GM18519 (cell line): Measurements from ENCODE around the gene P2RY14.

Experiments used
- ATAC-seq: cut with Tn5 transposase; IDR thresholded peaks from one replicate; pipeline ENCODE4 v1.9.1; 2021; ENCODE audit warnings: mild to moderate bottlenecking, moderate library complexity; ENCODE audit not compliant: unreplicated experiment, low FRiP score

The P2RY14 gene

GRCh38 chr3:151303751-151304150 is 25.4 kb upstream of the P2RY14 start:
- ATAC-seq = no peak

- no peak for ATAC-seq
Observed at GRCh38 chr3:151301787-151302186, 23.4 kb upstream of the P2RY14 start.

DNA sequence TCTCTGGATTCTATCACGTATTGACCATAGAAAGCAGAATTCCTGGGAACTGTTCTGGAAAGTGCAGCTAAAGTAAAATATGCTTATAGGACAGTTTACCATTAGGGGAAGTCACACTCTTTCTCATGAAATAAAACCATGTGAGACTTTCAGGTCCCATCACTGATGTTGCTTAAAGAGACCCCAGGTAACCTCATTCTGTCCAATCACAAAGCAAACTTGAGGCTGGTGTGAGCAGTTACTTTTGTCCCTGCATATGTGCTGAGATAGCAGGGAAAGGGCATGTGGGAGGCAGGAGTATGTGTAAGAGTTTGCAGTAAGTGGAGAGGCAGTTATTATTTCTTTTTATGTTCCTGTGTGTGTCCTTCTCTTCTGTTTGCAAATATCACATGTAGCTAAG is 22.2 kb upstream of the P2RY14 start:
- ATAC-seq = no peak

GRCh38 chr3:151299006-151299405 is 20.7 kb upstream of the P2RY14 start:
- no peak for ATAC-seq

DNA sequence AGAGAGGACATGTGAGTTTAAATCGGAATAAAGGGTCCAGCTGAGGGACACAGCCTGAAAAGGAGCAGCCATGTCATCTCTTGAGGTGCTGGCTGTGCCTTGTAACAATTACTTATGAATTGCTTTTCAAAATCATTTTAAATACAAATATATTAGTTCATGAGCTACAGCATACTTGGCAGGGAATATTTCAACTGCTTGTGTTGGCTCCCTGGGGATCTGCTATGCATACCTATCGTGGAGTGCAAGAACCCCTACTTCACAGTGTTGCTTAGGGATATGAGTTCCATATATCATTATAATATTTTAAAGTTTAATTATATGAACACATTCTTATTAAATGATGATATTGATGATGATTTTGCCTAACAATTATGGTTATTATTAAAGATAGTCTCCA is 19.1 kb upstream of the P2RY14 start:
- ATAC-seq = no peak

GRCh38 chr3:151296226-151296625 is 17.9 kb upstream of the P2RY14 start:
- ATAC-seq = no peak

GRCh38 chr3:151293127-151293526 is 14.8 kb upstream of the P2RY14 start:
- ATAC-seq = no peak

DNA sequence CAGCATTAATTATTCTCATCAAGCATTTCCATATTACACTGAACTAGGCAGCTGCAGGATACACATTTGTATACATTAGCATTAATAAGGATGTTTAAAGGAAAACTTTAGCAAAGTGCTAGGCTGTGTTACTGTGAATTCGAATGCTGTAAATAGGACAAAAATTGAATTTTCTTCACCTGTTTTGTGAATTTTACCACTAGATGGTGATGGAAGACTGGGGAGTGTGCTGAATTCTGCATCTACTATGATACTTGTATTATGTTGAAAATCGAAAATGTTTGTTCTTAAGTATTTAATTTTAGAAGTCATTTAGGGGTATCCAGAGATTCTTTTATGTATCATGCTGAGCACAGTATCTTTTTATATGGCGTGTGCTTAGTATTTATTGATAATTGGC is 12.3 kb upstream of the P2RY14 start:
- ATAC-seq = no peak

- no peak for ATAC-seq
Observed at GRCh38 chr3:151289445-151289844, 11.1 kb upstream of the P2RY14 start.

GRCh38 chr3:151285940-151286339 is 7.6 kb upstream of the P2RY14 start:
- ATAC-seq = no peak

DNA sequence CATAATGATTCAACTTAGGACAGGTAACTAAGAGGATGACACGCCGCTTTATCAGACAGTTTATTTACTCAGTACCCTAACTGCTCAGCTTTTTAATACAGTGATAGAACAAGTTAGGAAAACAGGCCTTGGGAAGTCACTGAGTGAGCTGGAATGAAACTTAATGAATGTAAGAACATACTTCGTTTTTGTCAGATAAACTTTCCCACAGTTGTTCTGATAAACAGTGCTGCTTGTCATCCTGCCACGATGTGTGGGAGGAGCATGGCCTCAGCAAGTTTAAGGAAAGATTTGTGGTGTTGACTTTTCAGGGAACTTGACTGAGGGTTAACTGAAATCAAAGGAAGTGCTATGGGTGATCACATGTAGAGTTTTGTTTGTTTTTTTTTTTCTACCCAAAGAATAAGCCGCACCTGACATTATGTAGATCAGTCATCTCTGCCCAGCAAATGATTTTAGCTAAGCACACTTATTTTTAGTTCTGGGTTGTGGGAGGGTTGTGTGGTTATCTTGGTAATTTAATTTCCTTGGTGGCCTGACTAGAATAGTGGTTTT is 5.6 kb upstream of the P2RY14 start:
- ATAC-seq = no peak

DNA sequence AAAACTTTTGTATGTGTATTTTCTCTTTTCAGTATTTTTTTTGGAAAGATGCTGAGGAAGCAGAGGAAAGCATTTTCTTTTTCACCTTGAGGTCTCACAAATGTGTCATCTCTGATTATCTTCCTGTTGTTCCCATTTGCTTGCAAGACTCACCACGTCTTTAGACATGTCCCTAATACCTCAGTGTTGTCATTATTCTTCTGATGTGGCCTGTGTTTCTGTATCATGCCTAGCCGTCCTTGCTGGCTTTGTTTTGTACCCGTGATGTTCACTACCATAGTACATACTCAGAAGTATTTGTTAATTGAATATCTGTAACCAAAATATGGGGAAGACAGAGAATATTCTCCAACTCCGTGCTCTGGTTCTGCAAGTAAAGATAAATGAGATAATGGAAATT is 5.0 kb upstream of the P2RY14 start:
- no peak for ATAC-seq

DNA sequence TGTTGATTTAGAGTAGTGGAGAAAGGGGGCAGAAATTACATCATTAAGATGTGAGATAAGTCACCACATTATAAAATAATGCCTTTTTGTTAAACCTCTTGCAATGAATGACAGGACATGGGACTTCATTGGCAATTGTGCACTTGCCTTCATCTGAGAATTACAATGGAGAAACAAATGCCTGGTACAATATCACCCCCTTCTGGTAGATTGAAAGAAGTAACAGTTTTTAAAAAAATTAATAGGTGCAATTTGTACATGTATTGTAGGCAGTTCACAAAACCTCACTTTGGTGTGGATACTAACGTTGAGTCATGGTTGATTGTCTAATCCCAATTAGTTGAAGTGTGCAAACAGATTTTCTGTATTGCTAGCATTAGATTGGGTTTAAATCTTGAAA is 4.6 kb upstream of the P2RY14 start:
- peak; percentile 50 for ATAC-seq

GRCh38 chr3:151281671-151282324 is 3.5 kb upstream of the P2RY14 start:
- no peak for ATAC-seq

DNA sequence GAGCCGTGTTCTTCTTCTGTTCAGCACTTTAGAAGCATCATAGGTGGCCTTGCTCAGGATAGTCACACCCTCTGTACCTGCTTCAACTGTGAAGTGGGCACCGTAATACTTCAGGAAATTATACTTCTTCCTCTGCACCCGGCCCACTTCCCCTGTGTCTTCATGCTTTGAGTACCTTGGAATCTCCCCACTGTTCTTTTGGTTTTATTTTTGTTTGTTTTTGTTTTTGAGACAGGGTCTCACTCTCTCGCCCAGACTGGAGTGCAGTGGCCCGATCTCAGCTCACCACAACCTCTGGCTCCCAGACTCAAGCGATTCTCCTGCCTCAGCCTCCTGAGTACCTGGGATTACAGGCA is 1.7 kb downstream of the P2RY14 start:
- no peak for ATAC-seq

DNA sequence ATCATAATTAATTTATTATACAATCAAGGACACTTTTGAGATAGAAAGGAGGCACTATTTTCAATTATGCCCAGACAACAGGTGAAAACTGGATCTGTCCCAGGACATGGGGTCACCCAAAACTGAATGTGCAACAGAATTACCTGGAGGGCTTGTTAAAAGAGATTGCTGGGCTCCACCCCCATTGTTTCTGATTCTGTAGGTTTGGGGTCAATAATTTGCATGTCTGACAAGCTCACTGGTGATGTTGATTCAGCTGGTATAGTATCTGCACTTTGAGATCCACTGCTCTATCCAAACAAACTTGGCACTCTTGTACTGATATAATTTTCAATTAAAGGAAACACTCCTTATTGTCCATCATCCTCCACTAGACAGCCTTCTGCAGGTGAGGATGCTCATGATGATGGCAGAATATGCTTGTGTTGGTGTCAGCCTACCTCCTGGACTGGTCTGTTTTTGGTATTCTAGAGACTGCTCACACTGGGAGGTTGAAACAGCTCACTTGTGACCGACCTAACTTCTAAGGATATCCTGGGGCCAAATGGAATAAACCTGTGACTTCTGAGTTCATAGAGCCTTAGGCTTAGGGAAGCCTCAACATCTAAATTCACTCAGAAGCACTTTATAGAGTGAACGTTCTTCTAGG is 2.2 kb downstream of the P2RY14 start:
- ATAC-seq = no peak

DNA sequence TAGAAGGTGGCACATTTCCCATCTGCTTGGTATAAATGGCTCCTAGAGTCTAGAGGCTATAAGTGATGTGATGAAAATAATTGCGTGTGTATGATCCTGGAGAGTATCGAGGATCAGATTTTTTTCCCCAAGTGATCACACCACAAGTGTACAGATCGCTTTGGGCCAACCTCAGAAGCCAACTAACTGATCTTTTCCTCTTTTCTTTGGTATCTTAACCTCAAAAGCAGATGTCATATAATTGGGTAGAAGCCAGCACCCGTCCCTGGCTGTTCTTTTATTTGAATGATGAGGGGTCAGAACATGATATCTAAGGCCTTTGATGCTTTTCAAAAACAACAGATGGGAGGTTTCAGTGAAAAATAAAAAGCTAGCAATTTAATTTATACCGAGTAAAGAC is 3.3 kb downstream of the P2RY14 start:
- no peak for ATAC-seq

DNA sequence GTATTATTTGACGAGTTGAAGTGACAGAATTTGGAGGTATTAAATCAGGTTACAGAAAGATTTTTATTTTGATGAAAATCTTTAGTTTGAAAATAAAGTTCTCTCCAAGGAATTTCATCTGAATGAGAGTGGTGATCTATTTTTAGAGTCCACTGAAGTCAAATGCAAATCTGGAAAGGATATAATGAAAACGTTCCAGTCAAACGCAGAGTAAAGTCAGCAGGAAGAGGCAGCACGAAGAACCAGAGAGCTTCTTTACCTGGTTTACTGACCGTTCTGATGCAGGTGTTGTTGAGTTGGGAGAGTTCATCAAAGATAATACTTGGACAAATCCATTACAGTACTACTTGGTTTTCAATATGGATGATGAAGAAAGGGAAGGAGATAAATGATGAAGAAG is 8.7 kb downstream of the P2RY14 start:
- ATAC-seq = no peak

- peak; percentile 37 for ATAC-seq
Observed at GRCh38 chr3:151268267-151269235, 9.8 kb downstream of the P2RY14 start.

- no peak for ATAC-seq
Observed at GRCh38 chr3:151267066-151267465, 11.3 kb downstream of the P2RY14 start.

GRCh38 chr3:151265866-151266265 is 12.5 kb downstream of the P2RY14 start:
- peak; percentile 94 for ATAC-seq
